ENCODE measurements around the gene ZNF382.

Gene ZNF382

GRCh38 chr19:36672368-36672767 lies 67.3 kb downstream of the ZNF382 start:
- H2BK5ac ChIP-seq (ENCODE audit: low read length), result no peak overlapping the region
- no peak overlapping the region for H3K9ac ChIP-seq (ENCODE audit: low read depth, low read length, poor library complexity)
- no peak overlapping the region for H4K8ac ChIP-seq (ENCODE audit: low read depth, low read length)
- no peaks in the 10 kb centered on the region for H3K4me1 ChIP-seq (ENCODE audit: control insufficient read depth in 2 of 2, insufficient read depth in 1 of 2, low read depth in 1 of 2, low read length in 2 of 2)
- H3K27me3 ChIP-seq (ENCODE audit: control insufficient read depth in 3 of 3, insufficient read depth in 3 of 3, low read depth in 1 of 3, low read length in 3 of 3), result no peaks in the 10 kb centered on the region
- DNase-seq (ENCODE audit: low spot score), result no peak
- H3K23ac ChIP-seq (ENCODE audit: low read depth, low read length, poor library complexity), result no peak overlapping the region
- H3K9me3 ChIP-seq (replicated peaks in 1 of 2; ENCODE audit: control insufficient read depth in 2 of 2, insufficient read depth in 1 of 2, low read depth in 1 of 2, low read length in 2 of 2), result peaks cover 3 to 74% of the 10 kb centered on the region in 2 donors
- peaks cover 4 to 26% of the 10 kb centered on the region in 2 donors for H3K36me3 ChIP-seq (replicated peaks in 1 of 2; ENCODE audit: control insufficient read depth in 2 of 2, insufficient read depth in 2 of 2, low read length in 2 of 2)
- H3K4ac ChIP-seq (ENCODE audit: low read length), result no peak overlapping the region
- no peak overlapping the region for H2BK15ac ChIP-seq (ENCODE audit: low read length)
- no peaks in the 10 kb centered on the region for H3K79me1 ChIP-seq (ENCODE audit: low read depth, low read length)
- H3K18ac ChIP-seq (ENCODE audit: low read length), result no peak overlapping the region
- H3K4me2 ChIP-seq (ENCODE audit: insufficient read depth, low read length, poor library complexity, severe bottlenecking), result no peak overlapping the region
- H3K4me3 ChIP-seq (ENCODE audit: low read length in 2 of 2), result no peak overlapping the region
- no peak overlapping the region for H2BK120ac ChIP-seq (ENCODE audit: low read depth, low read length)
- no peak overlapping the region for H2AFZ ChIP-seq (ENCODE audit: low read length)
- H3K14ac ChIP-seq (ENCODE audit: low read length), result no peak overlapping the region
- no peak overlapping the region for H3K27ac ChIP-seq (replicated peaks; ENCODE audit: low read length)
- H2AK5ac ChIP-seq (ENCODE audit: low read depth, low read length), result no peak overlapping the region
- no CpG with 5 or more reads among the region's 1 CpG for whole genome bisulfite sequencing, 2 donors (ENCODE audit: extremely low coverage in 2 of 2, insufficient read length in 2 of 2, insufficient replicate concordance in 1 of 2)
- H4K91ac ChIP-seq (ENCODE audit: low read depth, low read length, poor library complexity), result no peak overlapping the region
- no peak overlapping the region for H2BK12ac ChIP-seq (ENCODE audit: low read length)

- Histone ChIP-seq H2BK120ac (ENCODE audit: low read depth, low read length) (no peak overlapping the region), H2AK5ac (ENCODE audit: low read depth, low read length) (no peak overlapping the region), H3K9me3 (replicated peaks in 1 of 2; ENCODE audit: control insufficient read depth in 2 of 2, insufficient read depth in 1 of 2, low read depth in 1 of 2, low read length in 2 of 2) (peaks cover 3 to 74% of the 10 kb centered on the region in 2 donors), H3K4me2 (ENCODE audit: insufficient read depth, low read length, poor library complexity, severe bottlenecking) (no peak overlapping the region), H2BK5ac (ENCODE audit: low read length) (no peak overlapping the region), H2AFZ (ENCODE audit: low read length) (no peak overlapping the region), H3K14ac (ENCODE audit: low read length) (no peak overlapping the region), H3K79me1 (ENCODE audit: low read depth, low read length) (no peaks in the 10 kb centered on the region), H3K4me1 (ENCODE audit: control insufficient read depth in 2 of 2, insufficient read depth in 1 of 2, low read depth in 1 of 2, low read length in 2 of 2) (no peaks in the 10 kb centered on the region), H3K4me3 (ENCODE audit: low read length in 2 of 2) (no peak overlapping the region), H3K9ac (ENCODE audit: low read depth, low read length, poor library complexity) (no peak overlapping the region), H4K8ac (ENCODE audit: low read depth, low read length) (no peak overlapping the region), H2BK12ac (ENCODE audit: low read length) (no peak overlapping the region), H3K23ac (ENCODE audit: low read depth, low read length, poor library complexity) (no peak overlapping the region), H4K91ac (ENCODE audit: low read depth, low read length, poor library complexity) (no peak overlapping the region), H2BK15ac (ENCODE audit: low read length) (no peak overlapping the region), H3K27ac (replicated peaks; ENCODE audit: low read length) (no peak overlapping the region), H3K36me3 (replicated peaks in 1 of 2; ENCODE audit: control insufficient read depth in 2 of 2, insufficient read depth in 2 of 2, low read length in 2 of 2) (peaks cover 7 to 35% of the 10 kb centered on the region in 2 donors), H3K4ac (ENCODE audit: low read length) (no peak overlapping the region), H3K27me3 (ENCODE audit: control insufficient read depth in 3 of 3, insufficient read depth in 3 of 3, low read depth in 1 of 3, low read length in 3 of 3) (no peaks in the 10 kb centered on the region), H3K18ac (ENCODE audit: low read length) (no peak overlapping the region)
- no peak for DNase-seq (ENCODE audit: low spot score)
- no CpG with 5 or more reads among the region's 2 CpGs for WGBS, 2 donors (ENCODE audit: extremely low coverage in 2 of 2, insufficient read length in 2 of 2, insufficient replicate concordance in 1 of 2)
Measured at GRCh38 chr19:36674201-36674600, 69.1 kb downstream of the ZNF382 start.

GRCh38 chr19:36679455-36679854 lies 74.3 kb downstream of the ZNF382 start:
- no peak overlapping the region for H3K27ac ChIP-seq (replicated peaks; ENCODE audit: low read length)
- no peak overlapping the region for H3K4me3 ChIP-seq (ENCODE audit: low read length in 2 of 2)
- no peak overlapping the region for H3K23ac ChIP-seq (ENCODE audit: low read depth, low read length, poor library complexity)
- no peak overlapping the region for H3K4me2 ChIP-seq (ENCODE audit: insufficient read depth, low read length, poor library complexity, severe bottlenecking)
- H2BK5ac ChIP-seq (ENCODE audit: low read length), result no peak overlapping the region
- no peak for DNase-seq (ENCODE audit: low spot score)
- H3K27me3 ChIP-seq (ENCODE audit: control insufficient read depth in 3 of 3, insufficient read depth in 3 of 3, low read depth in 1 of 3, low read length in 3 of 3), result no peaks in the 10 kb centered on the region
- no peak overlapping the region for H4K91ac ChIP-seq (ENCODE audit: low read depth, low read length, poor library complexity)
- H3K4me1 ChIP-seq (ENCODE audit: control insufficient read depth in 2 of 2, insufficient read depth in 1 of 2, low read depth in 1 of 2, low read length in 2 of 2), result no peaks in the 10 kb centered on the region
- H2AK5ac ChIP-seq (ENCODE audit: low read depth, low read length), result no peak overlapping the region
- H3K9ac ChIP-seq (ENCODE audit: low read depth, low read length, poor library complexity), result no peak overlapping the region
- H3K18ac ChIP-seq (ENCODE audit: low read length), result no peak overlapping the region
- peaks cover 8 to 58% of the 10 kb centered on the region in 2 donors for H3K36me3 ChIP-seq (replicated peaks in 1 of 2; ENCODE audit: control insufficient read depth in 2 of 2, insufficient read depth in 2 of 2, low read length in 2 of 2)
- no peak overlapping the region for H2BK15ac ChIP-seq (ENCODE audit: low read length)
- H2BK120ac ChIP-seq (ENCODE audit: low read depth, low read length), result no peak overlapping the region
- peaks cover 2% of the 10 kb centered on the region for H3K79me1 ChIP-seq (ENCODE audit: low read depth, low read length)
- no peak overlapping the region for H2AFZ ChIP-seq (ENCODE audit: low read length)
- no peak overlapping the region for H3K14ac ChIP-seq (ENCODE audit: low read length)
- H4K8ac ChIP-seq (ENCODE audit: low read depth, low read length), result no peak overlapping the region
- no peak overlapping the region for H2BK12ac ChIP-seq (ENCODE audit: low read length)
- H3K9me3 ChIP-seq (replicated peaks in 1 of 2; ENCODE audit: control insufficient read depth in 2 of 2, insufficient read depth in 1 of 2, low read depth in 1 of 2, low read length in 2 of 2), result peaks cover 0 to 49% of the 10 kb centered on the region in 2 donors
- no peak overlapping the region for H3K4ac ChIP-seq (ENCODE audit: low read length)

Measured in neuronal stem cell (in vitro differentiated cells).